GM19452 (cell line): ENCODE data around the gene NFASC.

ENCODE experiments used
- ATAC-seq: cut with Tn5 transposase; IDR thresholded peaks from one replicate; pipeline ENCODE4 v1.9.1; 2021; ENCODE audit not compliant: unreplicated experiment

The NFASC gene

DNA sequence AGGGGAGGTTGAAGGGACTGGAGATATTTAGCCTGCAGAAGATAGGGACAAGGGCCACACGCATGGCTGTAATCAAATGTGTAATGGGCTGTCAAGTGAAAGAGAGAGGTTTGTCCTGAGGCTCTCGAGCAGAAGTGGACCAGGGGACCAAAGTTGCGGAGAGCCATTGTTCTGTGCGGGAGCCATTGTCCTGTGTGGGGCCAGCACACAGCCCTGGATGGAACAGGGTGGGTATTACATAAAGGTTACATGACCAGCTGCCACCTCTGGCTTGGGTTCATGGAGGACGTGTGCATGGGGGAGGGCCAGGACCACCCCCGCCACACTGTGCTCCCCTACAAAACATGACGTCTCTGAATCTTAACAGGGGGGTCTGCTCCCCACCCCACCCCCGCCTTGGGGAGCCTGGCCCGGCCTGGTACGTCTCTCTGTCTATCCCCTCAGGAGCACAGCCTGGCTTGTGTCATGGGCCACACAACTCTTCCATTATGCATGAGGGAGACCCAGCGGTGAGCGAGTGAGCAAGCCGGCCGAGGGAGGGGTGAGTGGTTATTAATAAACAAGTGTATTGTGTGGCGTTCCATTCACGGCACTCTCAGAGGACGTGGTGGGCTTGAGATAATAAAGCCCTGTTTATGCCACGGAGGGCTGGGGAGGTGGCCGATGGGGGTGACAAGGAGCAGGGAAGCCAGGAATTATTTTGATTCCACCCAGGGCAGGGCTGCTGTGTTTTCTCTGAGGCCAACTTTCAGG is at the start of gene NFASC:
Gene NFASC, plus strand, starts transcription at position 703 of the 753 bp plus-strand sequence. CDS start 73,454 bp downstream, outside the sequence.
- ATAC-seq, result no peak

GRCh38 chr1:204821476-204821875 is 49.2 kb upstream of the NFASC start:
- ATAC-seq, result no peak

DNA sequence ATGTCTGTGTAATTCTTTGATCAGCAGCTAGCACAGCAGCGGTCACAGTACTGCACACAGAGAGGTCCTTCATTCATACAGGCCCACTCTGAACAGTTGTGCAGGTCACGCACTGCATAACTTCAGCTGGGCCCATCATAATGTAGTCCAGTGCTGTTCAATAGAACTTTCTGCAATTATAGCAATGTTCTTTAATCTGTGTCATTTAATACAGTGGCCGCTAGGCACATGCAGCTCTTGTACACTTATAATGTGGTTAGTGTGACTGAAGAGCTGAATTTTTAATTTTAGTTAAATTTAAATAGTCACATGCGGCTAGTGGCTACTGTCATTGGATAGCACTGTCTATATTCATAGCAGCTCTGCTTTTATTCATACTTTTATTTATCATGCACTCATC is 48.7 kb upstream of the NFASC start:
- ATAC-seq, result no peak

DNA sequence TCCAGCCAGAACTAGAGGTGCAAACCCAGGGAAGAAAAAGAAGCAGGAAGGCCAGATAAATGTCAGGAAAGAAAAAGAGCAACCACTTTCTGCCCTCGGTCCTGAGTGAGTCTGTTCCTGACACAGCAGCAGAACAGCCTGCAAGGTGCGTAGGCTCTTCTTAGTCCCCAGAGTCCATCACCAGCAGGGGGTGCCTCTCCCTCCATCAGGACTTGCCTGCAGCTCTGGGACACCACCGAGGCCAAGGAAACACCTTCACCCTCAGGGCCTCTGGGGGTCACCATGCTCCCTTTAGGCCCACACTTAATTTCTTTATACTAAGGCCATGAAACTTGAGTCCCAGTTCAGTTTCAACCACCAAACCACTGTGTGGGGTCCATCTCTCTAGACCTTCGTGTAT is 43.7 kb upstream of the NFASC start:
- no peak for ATAC-seq

- ATAC-seq, result no peak
Observed at GRCh38 chr1:204828352-204828850, 42.3 kb upstream of the NFASC start.

GRCh38 chr1:204829133-204829825 is 41.4 kb upstream of the NFASC start:
- ATAC-seq, result no peak

GRCh38 chr1:204830747-204831146 is 39.9 kb upstream of the NFASC start:
- ATAC-seq, result no peak

DNA sequence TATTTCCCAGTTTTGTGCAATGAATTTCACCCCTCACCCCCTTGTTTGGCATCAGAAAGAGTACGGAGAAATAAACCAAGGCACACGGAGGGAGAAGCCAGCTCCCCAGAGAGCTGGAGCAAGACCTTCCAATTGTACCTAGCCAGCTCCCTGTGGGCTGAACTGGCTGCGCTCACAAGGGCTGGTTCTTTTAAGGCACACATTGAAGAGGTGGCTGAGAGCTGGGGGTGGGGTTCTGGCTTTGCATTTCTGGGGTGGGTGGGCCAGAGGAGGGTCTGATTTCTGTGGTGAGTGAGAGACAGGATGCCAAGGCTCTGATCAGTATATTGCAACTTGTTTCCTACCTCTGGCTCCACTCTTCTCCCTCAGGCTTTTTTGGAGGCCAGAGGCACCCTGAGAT is 39.5 kb upstream of the NFASC start:
- ATAC-seq, result no peak

DNA sequence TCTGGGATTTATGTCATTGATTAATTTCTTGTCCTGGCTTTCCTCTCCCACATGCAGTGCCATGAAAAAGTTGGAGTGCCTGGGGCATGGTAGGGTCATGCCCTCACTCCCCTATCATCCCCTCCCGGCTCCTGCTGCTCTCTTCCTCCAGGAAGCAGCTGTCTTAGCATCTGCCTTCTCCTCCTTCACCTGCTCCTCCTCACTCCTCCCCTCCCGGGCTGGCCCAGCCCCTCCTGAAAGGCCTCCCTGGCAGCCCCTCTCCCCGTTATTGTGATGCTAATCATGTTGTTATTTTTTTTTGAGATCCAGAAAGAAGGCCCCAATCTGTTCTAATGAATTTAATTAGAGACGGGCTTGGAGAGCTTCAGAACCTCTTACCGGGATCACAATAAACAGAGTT is 36.3 kb upstream of the NFASC start:
- no peak for ATAC-seq

GRCh38 chr1:204834752-204835151 is 35.9 kb upstream of the NFASC start:
- ATAC-seq, result no peak

DNA sequence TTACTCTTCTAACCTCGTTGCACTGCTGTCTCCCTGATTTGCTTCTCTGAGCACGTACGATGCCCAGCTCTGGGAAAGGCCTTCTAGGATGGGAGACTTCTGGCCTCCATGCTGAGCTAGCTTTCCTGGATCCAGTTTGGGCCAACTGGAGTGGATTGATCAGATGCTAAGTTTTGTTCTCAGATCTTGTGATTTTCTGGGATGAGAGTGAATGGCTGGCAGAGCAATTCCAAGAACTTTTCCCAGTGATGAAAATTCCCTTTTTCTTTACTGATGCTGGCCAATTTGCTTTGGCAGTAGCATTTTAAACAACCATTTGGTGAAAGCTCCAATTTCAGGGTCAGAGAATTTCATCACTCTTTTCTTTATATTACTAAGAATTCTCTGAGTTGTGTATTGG is 34.9 kb upstream of the NFASC start:
- no peak for ATAC-seq

GRCh38 chr1:204836856-204837255 is 33.8 kb upstream of the NFASC start:
- no peak for ATAC-seq

GRCh38 chr1:204837440-204838084 is 33.1 kb upstream of the NFASC start:
- ATAC-seq, result no peak

DNA sequence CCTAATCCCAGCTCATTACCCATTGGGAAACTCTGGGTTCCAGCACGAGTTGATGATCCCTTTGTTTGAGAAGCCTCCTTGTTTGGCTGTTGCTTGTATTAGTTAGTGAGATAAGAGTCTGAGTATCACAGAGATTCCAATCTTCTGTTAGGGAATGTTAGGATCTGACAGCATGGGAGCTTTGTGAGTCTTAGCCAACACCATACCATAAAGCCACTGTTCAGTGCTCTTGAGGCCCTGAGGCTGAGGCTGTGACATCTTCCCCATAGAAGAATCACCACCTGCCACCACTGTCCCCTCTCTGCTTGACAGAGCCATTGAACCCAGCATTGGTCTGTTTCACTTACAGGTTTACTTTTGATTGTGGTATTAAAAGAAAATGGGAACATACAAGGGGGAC is 29.3 kb upstream of the NFASC start:
- ATAC-seq, result no peak

DNA sequence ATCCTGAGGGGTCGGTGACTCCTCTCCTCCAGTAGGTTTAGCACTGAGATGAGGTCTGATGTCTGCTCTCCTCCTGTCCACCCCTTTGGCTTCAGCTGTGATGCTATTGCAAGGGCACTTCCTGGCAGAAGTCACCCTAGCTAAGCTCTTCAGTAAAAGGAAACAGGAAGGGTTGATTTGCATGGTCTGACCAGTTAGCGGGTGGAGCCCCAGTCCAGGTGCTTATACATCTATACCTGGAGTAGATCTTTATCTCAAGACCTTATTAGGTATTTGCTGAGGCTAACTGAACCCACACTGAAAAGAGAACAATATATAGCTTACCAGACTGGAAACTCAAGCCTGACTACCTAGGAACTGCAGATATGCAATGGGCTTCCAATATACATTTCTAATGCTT is 28.9 kb upstream of the NFASC start:
- ATAC-seq, result no peak

DNA sequence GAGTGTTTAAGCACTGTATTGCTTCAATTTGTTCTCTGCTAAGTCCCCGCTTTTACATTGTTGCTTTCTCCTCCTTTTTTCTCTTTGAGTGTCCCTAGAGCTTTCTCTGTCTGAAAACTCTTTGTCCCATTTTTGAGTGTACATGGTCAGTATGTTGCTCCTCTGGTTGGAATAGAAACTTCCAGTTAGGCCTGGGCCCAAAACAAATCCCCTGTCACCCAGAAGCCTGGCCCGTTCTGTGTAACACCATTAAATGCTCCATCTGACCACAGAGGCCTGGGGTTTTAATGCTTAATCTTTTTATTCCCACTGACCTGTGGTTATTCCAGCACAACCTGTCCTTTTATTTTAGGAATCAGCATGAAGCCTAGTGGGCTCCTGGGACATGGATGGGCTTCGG is 28.3 kb upstream of the NFASC start:
- no peak for ATAC-seq

DNA sequence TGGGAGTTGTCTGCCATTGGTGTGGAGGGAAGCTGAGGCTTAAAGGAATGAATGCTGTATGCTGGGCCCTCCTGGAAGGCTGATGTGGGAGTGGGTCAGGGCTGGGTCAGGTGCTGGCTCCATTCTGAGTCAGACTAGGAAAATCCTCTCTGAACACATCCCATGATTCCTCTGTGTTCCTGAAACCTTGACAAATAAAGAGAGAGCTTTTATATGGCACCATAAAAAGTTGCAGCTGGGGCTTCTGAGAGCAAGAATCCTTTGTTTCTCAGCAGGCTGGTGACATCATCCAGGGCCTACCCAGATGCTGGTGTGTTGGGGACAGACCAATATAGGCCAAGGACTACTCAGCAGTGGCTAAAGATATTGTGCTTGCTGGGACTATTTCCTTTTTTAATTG is 27.8 kb upstream of the NFASC start:
- no peak for ATAC-seq

GRCh38 chr1:204846546-204846945 is 24.1 kb upstream of the NFASC start:
- no peak for ATAC-seq

- ATAC-seq, result no peak
Observed at GRCh38 chr1:204848579-204848978, 22.1 kb upstream of the NFASC start.

DNA sequence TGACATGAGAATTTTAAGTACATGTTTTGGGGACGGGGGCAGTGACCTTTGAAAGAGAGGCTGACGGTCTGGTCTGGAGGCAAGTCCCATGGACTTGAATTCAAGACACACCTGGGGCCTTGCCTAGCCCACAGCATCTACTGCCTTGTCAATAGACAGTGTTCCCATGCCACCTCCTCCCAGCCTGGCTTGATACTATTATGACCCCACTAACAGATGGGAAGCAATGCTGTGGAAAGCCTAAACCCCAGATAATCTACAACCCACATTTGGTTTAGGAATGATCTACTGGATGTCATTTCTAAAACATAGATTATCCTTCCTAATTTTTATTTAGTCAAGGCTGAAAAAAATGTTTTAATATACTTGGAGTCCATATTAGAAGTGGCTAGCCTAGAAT is 17.8 kb upstream of the NFASC start:
- ATAC-seq, result no peak

DNA sequence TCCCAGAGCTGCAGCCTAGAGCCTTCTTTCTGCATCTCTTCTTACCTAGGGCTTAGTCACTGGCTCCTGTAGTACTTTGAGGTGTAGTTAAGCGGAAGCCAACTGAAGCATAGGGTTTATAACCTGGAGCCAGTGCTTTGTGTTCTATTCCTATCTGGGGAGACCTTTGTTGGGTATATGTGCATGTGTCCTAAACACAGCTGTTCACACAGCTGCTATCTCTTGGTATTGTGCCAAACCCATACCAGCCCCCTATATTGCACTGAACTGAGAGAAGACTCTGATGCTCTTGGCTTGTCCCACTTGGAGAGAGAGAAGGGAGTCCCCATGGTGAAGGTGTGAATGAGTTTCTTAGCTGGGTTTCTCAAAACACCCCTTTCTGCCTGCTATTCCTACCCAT is 17.2 kb upstream of the NFASC start:
- no peak for ATAC-seq

DNA sequence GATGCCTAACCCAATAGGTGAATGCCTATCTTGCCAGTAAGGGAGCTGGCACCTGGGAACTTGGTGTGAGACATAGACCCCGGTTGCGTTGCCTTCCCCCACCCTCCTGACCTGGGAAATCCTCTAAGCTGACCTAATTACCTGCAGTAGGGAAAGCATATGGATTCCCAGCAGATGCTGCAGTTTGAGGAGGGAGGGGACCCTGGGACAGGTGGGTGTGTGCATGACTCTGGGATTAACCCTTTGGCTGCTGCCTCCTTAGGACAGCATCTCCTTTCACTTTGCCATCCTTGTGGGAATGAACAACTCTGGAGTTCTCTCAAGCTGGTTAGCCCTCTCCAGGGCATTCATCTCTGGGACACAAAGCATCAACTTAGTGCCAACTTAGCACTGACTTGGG is 16.4 kb upstream of the NFASC start:
- ATAC-seq, result no peak
